ENCODE results near the gene CCDC86. TPM values are rescaled to one million over a fixed set of nuclear protein-coding genes. Genes with fewer than 3 reads are reported as not detected.
A peak's percentile ranks its signal among the peaks of the same experiment; 100 is the strongest.

CCDC86 gene
- total RNA-seq, 1 donor from 2014 or later: 23.9 TPM

GRCh38 chr11:60868682-60869450, 27.0 kb downstream of the CCDC86 start:
- no peak for DNase-seq (ENCODE audit: low read depth, low spot score)

DNA sequence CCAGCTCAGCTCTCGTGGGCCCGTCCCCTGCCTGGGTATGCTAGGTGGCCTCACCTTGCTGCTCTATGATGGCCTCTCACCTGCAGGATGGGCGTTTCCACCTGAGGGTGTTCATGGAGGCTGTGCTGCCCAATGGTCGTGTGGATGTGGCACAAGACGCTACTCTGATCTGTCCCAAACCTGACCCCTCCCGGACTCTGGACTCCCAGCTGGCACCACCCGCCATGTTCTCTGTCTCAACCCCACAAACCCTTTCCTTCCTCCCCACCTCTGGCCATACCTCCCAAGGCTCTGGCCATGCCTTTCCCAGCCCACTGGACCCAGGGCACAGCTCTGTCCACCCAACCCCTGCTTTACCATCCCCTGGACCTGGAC, 27.5 kb downstream of the CCDC86 start:
- DNase-seq (ENCODE audit: low read depth, low spot score): no peak

DNA sequence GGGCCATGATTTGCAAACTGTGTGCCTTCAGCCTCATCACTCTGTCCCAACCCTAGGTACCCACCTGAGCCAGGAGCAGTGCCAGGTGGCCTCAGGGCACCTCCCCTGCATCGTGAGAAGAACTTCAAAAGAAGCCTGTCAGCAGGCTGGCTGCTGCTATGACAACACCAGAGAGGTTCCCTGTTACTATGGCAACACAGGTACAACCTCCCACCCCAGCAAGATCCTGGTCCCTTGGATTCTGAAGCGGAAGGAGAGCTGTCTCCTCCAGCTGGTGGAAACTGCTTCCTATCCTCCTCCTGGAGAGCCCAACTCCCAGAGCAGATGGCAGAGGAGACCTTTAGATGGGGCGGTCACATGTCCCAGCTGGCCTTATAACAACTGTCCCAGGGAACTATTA, 28.4 kb downstream of the CCDC86 start:
- no peak for DNase-seq (ENCODE audit: low read depth, low spot score)

- no peak for DNase-seq (ENCODE audit: low read depth, low spot score)
These were observed 28.9 kb downstream of the CCDC86 start for GRCh38 chr11:60870733-60871377.

DNA sequence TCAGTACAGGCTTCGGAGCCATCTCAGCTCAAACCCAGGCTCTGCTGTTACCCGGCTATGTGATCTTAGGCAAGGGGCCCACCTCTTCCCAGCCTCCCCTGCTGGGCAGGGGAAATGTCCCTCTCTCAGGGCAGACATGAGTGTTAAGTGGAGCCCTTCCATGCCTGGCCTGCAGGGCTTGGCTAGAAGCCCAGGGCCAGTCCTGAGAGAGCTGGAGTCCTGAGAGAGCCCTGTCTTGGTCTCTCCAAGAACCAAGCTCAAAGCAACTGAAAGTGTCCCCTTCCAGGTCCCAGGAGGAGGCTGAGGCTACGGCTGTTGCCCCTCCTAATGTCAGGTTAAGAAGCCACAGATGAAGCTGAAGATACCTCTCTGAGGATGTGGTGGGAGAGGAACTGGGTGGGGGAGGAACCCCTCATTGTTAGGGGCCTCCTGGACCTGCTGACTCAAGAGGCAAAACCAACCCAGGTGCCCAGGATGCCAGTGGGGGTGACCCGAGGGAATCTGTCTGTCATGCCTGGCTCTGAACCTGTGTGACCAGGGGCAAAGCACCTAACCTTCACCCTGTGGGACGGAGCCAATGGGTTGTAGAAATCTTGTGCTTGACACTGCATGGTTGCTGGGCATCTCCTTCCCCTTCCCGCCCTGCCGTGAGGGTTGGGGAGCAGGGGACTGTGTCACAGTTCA, 29.6 kb downstream of the CCDC86 start:
- no peak for DNase-seq (ENCODE audit: low read depth, low spot score)

GRCh38 chr11:60872124-60872960, 30.4 kb downstream of the CCDC86 start:
- no peak for DNase-seq (ENCODE audit: low read depth, low spot score)

DNA sequence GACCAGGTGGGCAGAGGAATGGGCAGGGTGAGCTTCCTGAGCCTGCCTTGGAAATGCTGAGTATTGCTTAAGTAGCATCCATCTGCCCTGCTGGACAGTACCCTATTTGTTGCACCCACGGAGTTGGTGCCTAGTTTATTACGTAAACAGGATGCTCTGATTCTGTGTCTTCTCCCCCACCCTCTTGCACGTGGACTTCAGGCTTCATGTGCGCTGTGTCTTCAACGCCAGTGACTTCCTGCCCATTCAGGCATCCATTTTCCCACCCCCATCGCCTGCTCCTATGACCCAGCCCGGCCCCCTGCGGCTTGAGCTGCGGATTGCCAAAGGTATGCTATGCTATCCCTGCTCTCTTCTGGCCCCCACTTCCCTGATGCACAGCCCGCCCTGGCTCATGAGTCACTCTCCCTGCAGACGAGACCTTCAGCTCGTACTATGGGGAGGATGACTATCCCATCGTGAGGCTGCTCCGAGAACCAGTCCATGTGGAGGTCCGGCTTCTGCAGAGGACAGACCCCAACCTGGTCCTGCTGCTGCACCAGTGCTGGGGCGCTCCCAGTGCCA, 31.1 kb downstream of the CCDC86 start:
- DNase-seq (ENCODE audit: low read depth, low spot score): no peak

DNA sequence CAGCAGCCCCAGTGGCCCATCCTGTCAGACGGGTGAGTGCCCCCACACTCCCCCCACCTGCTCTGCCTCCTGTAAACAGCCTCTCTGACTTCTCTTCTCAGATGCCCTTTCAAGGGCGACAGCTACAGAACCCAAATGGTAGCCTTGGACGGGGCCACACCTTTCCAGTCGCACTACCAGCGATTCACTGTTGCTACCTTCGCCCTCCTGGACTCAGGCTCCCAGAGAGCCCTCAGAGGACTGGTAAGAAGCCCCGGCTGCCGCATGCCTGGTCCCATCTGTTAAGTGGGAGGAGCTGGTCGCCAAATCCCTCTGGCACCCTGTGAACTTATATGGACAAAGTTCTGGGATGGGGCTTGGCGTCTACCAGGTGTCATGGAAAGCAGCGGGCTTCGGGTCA, 31.6 kb downstream of the CCDC86 start:
- DNase-seq (ENCODE audit: low read depth, low spot score): no peak

GRCh38 chr11:60874421-60875365, 32.8 kb downstream of the CCDC86 start:
- DNase-seq (ENCODE audit: low read depth, low spot score): no peak

- no peak for DNase-seq (ENCODE audit: low read depth, low spot score)
These were observed 33.7 kb downstream of the CCDC86 start for GRCh38 chr11:60875366-60876167.

DNA sequence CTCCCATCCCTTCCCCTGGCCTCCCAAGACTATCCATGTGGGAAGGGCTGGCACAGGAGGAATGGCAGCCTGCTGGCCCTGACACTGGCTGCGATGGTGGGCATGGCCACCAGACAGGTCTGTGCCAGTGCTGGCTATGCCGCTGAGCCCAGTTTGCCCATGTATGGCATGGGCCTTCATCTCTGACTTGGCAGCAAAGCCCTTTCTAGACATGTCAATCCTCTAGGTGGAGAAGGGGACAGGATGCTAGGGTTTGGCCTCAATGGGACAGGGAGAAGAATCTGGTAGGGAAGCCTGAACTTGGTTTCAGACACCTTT, 34.2 kb downstream of the CCDC86 start:
- no peak for DNase-seq (ENCODE audit: low read depth, low spot score)

- no peak for DNase-seq (ENCODE audit: low read depth, low spot score)
These were observed 36.6 kb downstream of the CCDC86 start for GRCh38 chr11:60878245-60879101.

DNA sequence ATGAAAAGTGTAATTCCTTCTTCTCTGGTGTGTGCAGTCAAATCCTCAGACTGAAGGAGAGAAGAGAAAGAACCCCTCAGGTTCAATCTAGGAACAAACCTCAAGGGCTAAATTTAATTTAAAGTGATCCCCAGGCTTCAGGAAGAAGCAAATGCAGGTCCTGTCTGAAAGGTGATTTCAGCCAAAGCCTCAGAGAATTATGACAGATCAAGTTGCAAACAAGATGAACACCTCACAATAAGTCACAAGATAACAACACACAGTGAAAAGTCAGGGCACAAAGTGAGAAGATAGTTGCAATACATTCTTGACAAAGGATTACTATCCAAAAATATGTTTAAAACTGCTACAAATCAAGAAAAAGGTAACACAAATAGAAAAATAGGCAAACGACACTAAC, 37.2 kb downstream of the CCDC86 start:
- no peak for DNase-seq (ENCODE audit: low read depth, low spot score)

GRCh38 chr11:60879971-60880588, 38.2 kb downstream of the CCDC86 start:
- DNase-seq (ENCODE audit: low read depth, low spot score): no peak

DNA sequence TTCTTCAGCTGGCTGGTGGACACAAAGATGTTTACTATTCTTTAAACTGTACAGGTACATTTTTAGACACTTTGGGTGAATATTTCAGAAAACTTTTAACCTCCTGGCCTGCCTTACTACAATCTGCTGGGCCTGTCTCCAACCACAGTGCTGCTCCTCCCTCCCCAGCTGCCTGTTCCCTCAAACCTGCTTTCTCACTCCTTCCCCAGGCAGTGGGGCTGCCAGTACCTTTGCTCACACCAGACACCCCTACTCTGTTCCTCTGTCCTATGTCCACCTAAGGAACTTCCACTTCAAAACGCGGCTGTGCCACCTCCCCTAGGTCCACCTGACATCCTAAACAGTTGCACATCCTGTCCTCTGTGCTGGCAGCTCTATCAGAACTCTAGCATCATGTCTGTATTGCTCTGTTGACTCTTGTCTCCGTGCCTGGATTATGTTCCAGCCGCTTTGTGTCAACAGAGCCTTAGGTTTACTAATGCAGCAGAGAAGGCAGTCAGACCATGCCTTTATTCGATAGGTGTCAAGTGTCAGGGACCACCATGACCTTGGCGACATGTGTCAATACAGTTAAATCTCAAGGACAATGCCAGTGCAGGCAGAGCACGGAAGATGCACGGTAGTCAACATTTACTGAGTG, 38.9 kb downstream of the CCDC86 start:
- no peak for DNase-seq (ENCODE audit: low read depth, low spot score)

DNA sequence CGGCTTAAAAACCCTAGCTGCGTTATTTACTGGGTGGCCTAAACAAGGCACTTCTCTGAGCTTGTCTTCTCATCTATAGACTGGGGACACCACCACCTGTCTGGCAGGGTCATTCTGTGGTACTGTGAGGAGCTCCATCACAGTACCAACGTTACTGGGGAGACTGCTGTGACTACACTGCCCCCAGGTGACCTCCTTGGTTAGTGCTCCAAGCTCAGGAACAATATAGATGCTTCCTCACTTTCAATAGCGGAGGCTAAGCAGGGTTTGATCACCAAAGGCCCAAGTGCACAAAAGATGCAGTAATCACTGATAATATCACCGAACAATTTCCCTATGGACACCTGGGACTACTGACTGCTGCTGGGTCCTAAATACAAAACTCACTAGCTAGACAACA, 45.6 kb downstream of the CCDC86 start:
- peak; percentile 30 for DNase-seq (ENCODE audit: low read depth, low spot score)

DNA sequence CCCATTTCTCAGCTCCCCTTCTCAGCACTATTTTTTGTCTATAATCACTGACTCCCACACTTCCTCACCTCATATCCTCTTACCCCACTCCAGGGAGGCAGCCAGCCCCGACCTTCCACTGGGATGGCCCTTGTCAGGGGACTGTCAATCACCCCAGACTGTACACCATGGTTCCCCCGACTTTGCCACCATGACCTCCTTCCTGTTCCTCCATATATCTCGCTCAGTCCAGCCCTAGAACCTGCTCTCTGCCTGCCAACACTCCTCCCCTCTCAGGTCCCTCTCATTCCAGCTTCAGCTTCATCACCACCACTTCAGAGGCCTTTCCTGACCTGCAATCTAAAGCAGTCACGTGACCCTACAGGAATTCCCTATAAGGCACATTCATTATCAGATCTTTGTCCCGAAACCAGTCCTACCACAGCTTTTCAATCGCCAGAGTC, 48.0 kb downstream of the CCDC86 start:
- DNase-seq (ENCODE audit: low read depth, low spot score): no peak

DNA sequence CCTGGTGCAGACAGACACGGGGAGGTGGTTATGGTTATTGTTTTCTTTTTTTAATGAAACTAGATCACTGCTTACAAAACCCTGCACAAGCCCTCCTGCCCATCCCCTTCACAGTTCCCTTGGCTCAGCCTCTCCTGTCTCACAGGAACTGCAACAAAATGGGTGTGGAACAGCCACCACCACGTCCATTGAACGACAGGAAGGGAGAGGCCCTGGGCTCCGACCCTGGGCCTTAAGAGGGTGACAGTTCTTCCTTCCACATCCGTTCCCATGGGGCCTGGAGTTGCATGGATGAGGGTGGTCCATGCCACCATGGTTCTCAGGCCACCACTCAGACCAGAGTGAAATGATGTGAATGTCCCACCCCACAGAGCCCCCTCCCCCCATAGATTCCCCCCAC, 48.8 kb downstream of the CCDC86 start:
- no peak for DNase-seq (ENCODE audit: low read depth, low spot score)

All from pulmonary artery endothelial cell (primary cell).